ENCODE data around the gene ZBED5.

DNA sequence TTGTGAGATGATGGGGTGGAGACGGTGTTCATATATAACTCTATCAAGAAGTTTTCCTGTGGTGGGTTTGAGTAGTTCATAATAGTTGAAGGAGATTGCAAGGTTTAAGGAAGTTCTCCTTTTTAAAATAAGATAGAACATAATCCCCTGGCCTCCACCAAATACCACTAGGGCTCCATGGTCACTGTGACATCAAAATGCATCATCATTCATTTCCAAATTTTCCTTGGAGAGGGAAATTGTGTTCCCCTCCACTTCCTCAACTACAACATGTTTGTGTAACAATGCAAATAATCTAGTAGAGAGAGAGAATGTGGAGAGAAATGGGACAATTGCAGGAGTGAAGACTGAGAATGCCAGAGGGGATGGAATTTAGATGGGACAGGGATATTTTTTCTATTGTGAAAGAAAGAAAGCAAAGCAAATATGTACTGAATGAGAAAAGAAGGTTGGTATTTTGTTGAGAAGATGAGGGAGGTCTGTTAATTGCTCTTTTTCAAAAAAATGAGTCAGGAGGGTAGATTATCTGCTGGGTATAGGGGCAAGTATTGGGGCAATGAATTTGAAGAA is 33.4 kb upstream of the ZBED5 start:
- TF ChIP-seq, protein P1, sequence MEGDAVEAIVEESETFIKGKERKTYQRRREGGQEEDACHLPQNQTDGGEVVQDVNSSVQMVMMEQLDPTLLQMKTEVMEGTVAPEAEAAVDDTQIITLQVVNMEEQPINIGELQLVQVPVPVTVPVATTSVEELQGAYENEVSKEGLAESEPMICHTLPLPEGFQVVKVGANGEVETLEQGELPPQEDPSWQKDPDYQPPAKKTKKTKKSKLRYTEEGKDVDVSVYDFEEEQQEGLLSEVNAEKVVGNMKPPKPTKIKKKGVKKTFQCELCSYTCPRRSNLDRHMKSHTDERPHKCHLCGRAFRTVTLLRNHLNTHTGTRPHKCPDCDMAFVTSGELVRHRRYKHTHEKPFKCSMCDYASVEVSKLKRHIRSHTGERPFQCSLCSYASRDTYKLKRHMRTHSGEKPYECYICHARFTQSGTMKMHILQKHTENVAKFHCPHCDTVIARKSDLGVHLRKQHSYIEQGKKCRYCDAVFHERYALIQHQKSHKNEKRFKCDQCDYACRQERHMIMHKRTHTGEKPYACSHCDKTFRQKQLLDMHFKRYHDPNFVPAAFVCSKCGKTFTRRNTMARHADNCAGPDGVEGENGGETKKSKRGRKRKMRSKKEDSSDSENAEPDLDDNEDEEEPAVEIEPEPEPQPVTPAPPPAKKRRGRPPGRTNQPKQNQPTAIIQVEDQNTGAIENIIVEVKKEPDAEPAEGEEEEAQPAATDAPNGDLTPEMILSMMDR (IDR thresholded peaks at IDR 0.05), result no peak
- TF ChIP-seq POLR2A (IDR thresholded peaks at IDR 0.05; ENCODE audit: low read depth) (no peak), POLR2AphosphoS5 (IDR thresholded peaks at IDR 0.05) (no peak), EP300 (IDR thresholded peaks at IDR 0.05) (no peak)
